Sigmoid colon (tissue), 7 donors: ENCODE results near the gene ITPR1. TPM values are rescaled to one million over a fixed set of nuclear protein-coding genes. Genes with fewer than 3 reads are reported as not detected.

ENCODE experiments used
- DNase-seq: peaks from one replicate; pipeline ENCODE4 v3.0.0-alpha.2; 2019
- H3K27ac ChIP-seq, 4 donors: fragments of 200-600 bp; sonication (generic); one replicate each; pipeline ENCODE4 v1.5.1; 2016 to 2019; ENCODE audit warnings: mild to moderate bottlenecking in 1 of 4
- H3K27me3 ChIP-seq, 3 donors: fragments of 200-600 bp; sonication (generic); one replicate each; pipeline ENCODE4 v1.5.1; 2019; ENCODE audit warnings: mild to moderate bottlenecking in 1 of 3
- H3K36me3 ChIP-seq, 4 donors: fragments of 200-600 bp; sonication (generic); one replicate each; pipeline ENCODE4 v1.5.1; 2016 to 2019
- H3K4me1 ChIP-seq, 4 donors: fragments of 200-600 bp; sonication (generic); one replicate each; pipeline ENCODE4 v1.5.1; 2017 to 2019
- H3K4me3 ChIP-seq, 4 donors: fragments of 200-600 bp; sonication (generic); one replicate each; pipeline ENCODE4 v1.5.1; 2017 to 2019; ENCODE audit warnings: mild to moderate bottlenecking in 2 of 4, moderate library complexity in 1 of 4
- H3K9me3 ChIP-seq, 4 donors: fragments of 200-600 bp in 3 of 4; sonication (generic) in 3 of 4; one replicate each; pipeline versions ENCODE4 v1.5.1 to v1.6.1; 2013 to 2019
- CTCF ChIP-seq, 4 experiments: fragments of 450-650 bp in 3 of 4; fragments of 200-600 bp in 1 of 4; IDR thresholded peaks; one replicate each; pipeline ENCODE4 v1.5.1; 2016 to 2019; ENCODE audit warnings: antibody characterized with exemption in 4 of 4, mild to moderate bottlenecking in 3 of 4, moderate library complexity in 2 of 4
- EP300 ChIP-seq, 4 donors: sonication (generic); formaldehyde crosslinking; IDR thresholded peaks; one replicate each; pipeline ENCODE4 v1.6.1; 2017; ENCODE audit warnings: antibody characterized with exemption in 4 of 4
- POLR2A ChIP-seq, 2 donors: fragments of 450-650 bp; IDR thresholded peaks; one replicate each; pipeline ENCODE4 v1.6.1; 2016; ENCODE audit warnings: antibody characterized with exemption in 2 of 2, mild to moderate bottlenecking in 2 of 2, moderate library complexity in 2 of 2
- POLR2AphosphoS5 ChIP-seq, 4 donors: sonication (generic); formaldehyde crosslinking; IDR thresholded peaks; one replicate each; pipeline ENCODE4 v1.6.1; 2017; ENCODE audit warnings: antibody characterized with exemption in 4 of 4
- WGBS, 2 donors: extraction: QIAGEN DNeasy Blood & Tissue Kit; methylation state at CpG; one replicate each; pipeline ENCODE4 v1.1.7; 2013; 5-methylcytosine and 5-hydroxymethylcytosine counted together
- intact Hi-C: fragments of 100-400 bp; cut with DNase I; formaldehyde crosslinking; loops from one replicate; pipeline ENCODE4 v1.15.1; 2023
- polyA plus RNA-seq, 3 donors: library from polyadenylated mRNA; stranded (reverse); fragments of 200-250 nt; gene quantifications; one replicate each; pipeline ENCODE4 v1.2.3, GENCODE V29; 2013
- total RNA-seq, 4 donors: library from RNA; depleted of rRNA; stranded (reverse); fragments of >200 nt; gene quantifications; one replicate each; pipeline ENCODE4 v1.1.0, GENCODE V29; 2016
- donor health status: healthy with polysubstance abuse.
- donor health status: Bipolar disorder and iron deficiency.
- donor health status: healthy.

Gene ITPR1
- total and polyA plus RNA-seq, 7 donors = 1.4 to 206 (median 111) TPM

GRCh38 chr3:4856136-4856535 lies 363.0 kb downstream of the ITPR1 start:
- no peak overlapping the region for H3K27ac ChIP-seq
- no peaks in the 10 kb centered on the region for H3K36me3 ChIP-seq
- no peaks in the 10 kb centered on the region for H3K27me3 ChIP-seq
- peaks cover 0 to 6% (median 0%) of the 10 kb centered on the region in 4 donors for H3K4me1 ChIP-seq
- 40 to 47% methylated on average over 2 of the region's 2 CpGs for WGBS, 2 donors
- no peak overlapping the region for H3K4me3 ChIP-seq
- no peak for DNase-seq
- TF ChIP-seq EP300 (IDR thresholded peaks at IDR 0.05) = no peak
- no peak for TF ChIP-seq POLR2A (IDR thresholded peaks at IDR 0.05)
- TF ChIP-seq CTCF (IDR thresholded peaks at IDR 0.05) = no peak
- no peak for TF ChIP-seq POLR2AphosphoS5 (IDR thresholded peaks at IDR 0.05)
- intact Hi-C loops = no loop called here
- peaks cover 0 to 4% (median 0%) of the 10 kb centered on the region in 4 donors for H3K9me3 ChIP-seq

- H3K4me1 ChIP-seq = peaks cover 0 to 6% (median 0%) of the 10 kb centered on the region in 4 donors
- WGBS, 2 donors = 77 to 89% methylated on average over 4 of the region's 4 CpGs
- DNase-seq = no peak
- H3K9me3 ChIP-seq = peaks cover 0 to 4% (median 0%) of the 10 kb centered on the region in 4 donors
- H3K4me3 ChIP-seq = no peak overlapping the region
- no peak overlapping the region for H3K27ac ChIP-seq
- H3K27me3 ChIP-seq = no peaks in the 10 kb centered on the region
- no peaks in the 10 kb centered on the region for H3K36me3 ChIP-seq
- TF ChIP-seq EP300 (IDR thresholded peaks at IDR 0.05) (no peak), POLR2AphosphoS5 (IDR thresholded peaks at IDR 0.05) (no peak), POLR2A (IDR thresholded peaks at IDR 0.05) (no peak), CTCF (IDR thresholded peaks at IDR 0.05) (no peak)
- intact Hi-C loops = no loop called here
Measured at GRCh38 chr3:4856564-4856963, 363.4 kb downstream of the ITPR1 start.

GRCh38 chr3:4856986-4857385 lies 363.8 kb downstream of the ITPR1 start:
- intact Hi-C loops = no loop called here
- 53 to 61% methylated on average over 5 of the region's 5 CpGs for WGBS, 2 donors
- DNase-seq = no peak
- Histone ChIP-seq H3K27me3 (no peaks in the 10 kb centered on the region), H3K4me1 (peaks cover 0 to 6% (median 0%) of the 10 kb centered on the region in 4 donors), H3K9me3 (peaks cover 0 to 4% (median 0%) of the 10 kb centered on the region in 4 donors), H3K4me3 (no peak overlapping the region), H3K36me3 (no peaks in the 10 kb centered on the region), H3K27ac (no peak overlapping the region)
- TF ChIP-seq POLR2A (IDR thresholded peaks at IDR 0.05) (no peak), CTCF (IDR thresholded peaks at IDR 0.05) (no peak), POLR2AphosphoS5 (IDR thresholded peaks at IDR 0.05) (no peak), EP300 (IDR thresholded peaks at IDR 0.05) (no peak)

- no peak overlapping the region for H3K27ac ChIP-seq
- 90 to 96% methylated on average over 1 of the region's 1 CpG for WGBS, 2 donors
- H3K27me3 ChIP-seq = no peaks in the 10 kb centered on the region
- no peaks in the 10 kb centered on the region for H3K36me3 ChIP-seq
- intact Hi-C loops = no loop called here
- H3K4me1 ChIP-seq = no peaks in the 10 kb centered on the region
- DNase-seq = no peak
- no peak for TF ChIP-seq POLR2AphosphoS5 (IDR thresholded peaks at IDR 0.05)
- no peak for TF ChIP-seq CTCF (IDR thresholded peaks at IDR 0.05)
- H3K4me3 ChIP-seq = no peak overlapping the region
- H3K9me3 ChIP-seq = peaks cover 0 to 4% (median 0%) of the 10 kb centered on the region in 4 donors
Measured at GRCh38 chr3:4859788-4860187, 366.6 kb downstream of the ITPR1 start.

GRCh38 chr3:4862973-4863372 lies 369.8 kb downstream of the ITPR1 start:
- no peak for TF ChIP-seq POLR2AphosphoS5 (IDR thresholded peaks at IDR 0.05)
- no peak for TF ChIP-seq CTCF (IDR thresholded peaks at IDR 0.05)
- no peak for TF ChIP-seq POLR2A (IDR thresholded peaks at IDR 0.05)
- no peak for TF ChIP-seq EP300 (IDR thresholded peaks at IDR 0.05)

More at GRCh38 chr3:4862973-4863372, 369.8 kb downstream of the ITPR1 start:
- intact Hi-C loops = no loop called here
- DNase-seq = no peak
- no peaks in the 10 kb centered on the region for H3K36me3 ChIP-seq
- H3K27me3 ChIP-seq = no peaks in the 10 kb centered on the region
- no peak overlapping the region for H3K4me3 ChIP-seq
- H3K9me3 ChIP-seq = peaks cover 0 to 4% (median 0%) of the 10 kb centered on the region in 4 donors
- no peak overlapping the region for H3K27ac ChIP-seq
- peaks cover 0 to 19% (median 14%) of the 10 kb centered on the region in 4 donors for H3K4me1 ChIP-seq
- WGBS, 2 donors = 96 to 99% methylated on average over 2 of the region's 2 CpGs
